NCI-H128 (cell line): ENCODE data around the gene CCDC186.

ENCODE experiments used
- DNase-seq: peaks from one replicate; lab custom pipeline; 2025; ENCODE audit not compliant: unreplicated experiment; lab: John Stamatoyannopoulos, UW

The CCDC186 gene

GRCh38 chr10:114173921-114174694, at the start of gene CCDC186:
Gene CCDC186 (minus strand): TSS chr10:114174203. CDS start chr10:114163268, 10,935 bp downstream.
- peak; percentile 81 for DNase-seq

DNA sequence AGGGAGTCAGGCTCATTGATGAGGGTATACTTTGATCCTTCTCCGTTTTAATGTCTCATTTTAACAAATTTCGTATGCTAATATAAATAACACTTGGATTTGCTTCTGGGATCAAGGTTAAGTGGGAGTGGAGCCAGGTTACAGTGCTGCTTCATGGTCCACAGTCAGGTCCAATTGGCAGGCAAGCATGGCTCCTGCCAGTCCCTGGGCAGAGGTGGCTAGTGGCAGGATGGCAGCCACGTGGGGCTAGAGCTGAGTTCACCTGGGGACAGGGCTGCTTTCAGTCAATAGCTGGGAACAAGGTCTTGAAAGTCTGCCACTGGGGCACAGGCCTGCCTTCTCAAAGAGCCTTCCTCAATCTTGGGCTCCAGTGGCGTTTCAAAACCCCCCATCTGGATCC, 49.1 kb upstream of the CCDC186 start:
- no peak for DNase-seq

- DNase-seq: no peak
These were observed 47.2 kb upstream of the CCDC186 start for GRCh38 chr10:114221235-114221634.

- DNase-seq: no peak
These were observed 46.3 kb upstream of the CCDC186 start for GRCh38 chr10:114220281-114220680.

- no peak for DNase-seq
These were observed 41.0 kb upstream of the CCDC186 start for GRCh38 chr10:114215033-114215432.

DNA sequence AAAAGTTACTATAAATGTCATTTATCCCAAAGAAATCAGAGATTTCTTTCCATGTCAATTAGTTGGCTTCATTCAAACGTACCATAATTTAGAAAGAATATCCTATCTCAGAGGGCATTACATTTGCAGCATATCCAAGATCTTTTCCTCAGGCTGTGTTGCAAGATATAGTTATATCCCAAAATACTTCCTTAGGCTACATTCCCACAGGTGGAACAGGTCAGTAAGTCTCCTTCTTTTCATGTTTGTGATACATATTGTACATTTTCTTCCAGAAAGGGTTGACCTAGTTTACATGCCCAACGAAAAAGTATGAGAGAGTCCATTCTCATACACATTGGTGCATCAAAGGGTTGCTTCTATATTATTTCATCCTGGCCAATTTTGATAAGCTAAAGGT, 38.1 kb upstream of the CCDC186 start:
- no peak for DNase-seq

- no peak for DNase-seq
These were observed 34.3 kb upstream of the CCDC186 start for GRCh38 chr10:114208351-114208750.

DNA sequence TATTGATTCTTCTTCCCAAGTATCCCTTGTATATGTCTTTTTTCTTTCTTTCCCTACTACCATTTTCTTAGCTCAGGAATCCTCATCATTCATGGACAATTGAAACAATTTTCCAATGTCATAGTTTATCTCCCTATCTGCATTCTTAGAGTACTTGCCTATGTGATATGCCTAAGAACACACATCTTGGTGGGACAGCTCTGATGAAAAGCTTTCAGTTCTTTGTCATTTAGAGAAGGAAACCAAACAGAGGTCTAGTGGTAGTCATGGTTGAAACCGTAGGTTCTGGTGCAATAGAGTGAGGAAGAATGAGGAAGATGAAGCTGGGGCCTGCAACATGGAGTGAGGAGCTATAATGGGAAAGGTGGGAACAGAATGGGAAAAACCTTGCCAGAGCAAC, 33.3 kb upstream of the CCDC186 start:
- DNase-seq: no peak

- no peak for DNase-seq
These were observed 32.9 kb upstream of the CCDC186 start for GRCh38 chr10:114206902-114207301.

DNA sequence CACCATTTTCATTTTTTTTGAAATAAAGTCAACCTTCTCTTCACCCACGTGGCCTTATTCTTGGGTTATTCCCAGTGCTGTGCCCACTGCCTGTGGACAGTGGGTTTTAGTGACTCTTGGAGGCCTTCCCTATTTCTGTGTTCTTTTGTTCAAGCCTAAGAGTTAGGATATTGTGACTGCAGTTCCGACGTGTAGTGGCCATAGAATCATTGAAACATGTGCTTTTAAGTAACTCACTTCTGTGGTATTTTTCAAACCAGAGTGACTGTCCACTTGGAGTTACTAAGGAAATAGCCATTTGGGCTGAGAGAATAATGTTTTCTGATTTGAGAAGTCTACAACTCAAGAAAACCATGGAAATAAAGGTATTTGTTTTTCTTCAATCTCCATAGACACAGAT, 28.8 kb upstream of the CCDC186 start:
- DNase-seq: no peak

DNA sequence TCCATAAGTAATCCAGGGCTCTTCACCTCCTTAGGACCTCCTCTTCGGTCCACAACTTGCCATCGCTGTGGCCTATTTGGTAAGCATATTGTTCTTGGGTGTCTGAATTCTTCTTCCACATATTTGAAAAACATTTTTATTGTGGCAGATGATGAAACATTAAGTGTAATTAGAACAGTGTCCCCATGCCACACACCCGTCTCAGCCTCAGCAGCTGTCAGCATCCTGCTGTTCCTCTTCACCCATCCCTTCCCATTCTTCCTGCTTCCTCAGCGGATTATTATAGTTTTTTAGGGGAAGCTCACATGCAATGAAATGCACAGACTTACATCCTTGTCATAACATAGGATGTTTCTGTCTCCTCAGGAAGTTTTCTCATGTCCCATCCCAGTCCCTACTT, 25.2 kb upstream of the CCDC186 start:
- DNase-seq: no peak

DNA sequence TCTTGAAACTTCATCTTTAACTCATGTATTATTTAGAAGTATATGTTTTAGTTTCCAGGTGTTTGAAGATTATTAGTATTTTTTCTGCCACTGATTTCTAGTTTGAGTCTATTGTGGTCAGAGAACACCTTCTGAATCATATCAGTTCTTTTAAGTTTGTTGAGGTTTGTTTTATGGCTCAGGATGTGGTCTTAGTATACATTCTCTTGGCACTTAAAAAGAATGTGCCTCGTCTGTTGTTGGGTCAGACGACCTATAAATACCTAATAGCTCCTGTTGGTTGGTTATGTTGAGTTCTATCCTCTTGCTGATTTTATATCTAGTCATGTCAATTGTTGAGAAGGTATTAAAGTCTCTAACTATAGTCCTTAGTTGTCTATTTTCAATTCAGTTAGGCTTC, 21.1 kb upstream of the CCDC186 start:
- no peak for DNase-seq

DNA sequence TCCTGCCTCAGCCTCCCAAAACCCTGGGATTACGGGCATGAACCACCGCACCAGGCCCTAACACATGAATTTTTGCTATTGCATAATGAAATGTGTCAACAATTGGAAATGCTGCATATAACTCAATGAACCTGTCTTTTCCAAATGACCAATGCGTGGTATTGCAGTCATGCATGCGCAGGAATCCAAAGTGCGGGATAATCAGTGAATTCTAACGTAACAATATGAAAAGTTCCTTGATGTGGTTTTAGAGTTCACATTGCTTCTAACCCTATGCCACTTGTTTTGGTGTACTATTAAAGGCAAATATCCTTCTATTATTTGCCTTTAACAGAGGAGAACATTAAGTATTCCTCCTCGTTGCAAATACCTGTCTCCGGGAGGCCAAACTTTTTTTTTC, 15.7 kb upstream of the CCDC186 start:
- no peak for DNase-seq

- DNase-seq: no peak
These were observed 14.9 kb upstream of the CCDC186 start for GRCh38 chr10:114188900-114189299.

GRCh38 chr10:114188001-114188400, 14.0 kb upstream of the CCDC186 start:
- no peak for DNase-seq

DNA sequence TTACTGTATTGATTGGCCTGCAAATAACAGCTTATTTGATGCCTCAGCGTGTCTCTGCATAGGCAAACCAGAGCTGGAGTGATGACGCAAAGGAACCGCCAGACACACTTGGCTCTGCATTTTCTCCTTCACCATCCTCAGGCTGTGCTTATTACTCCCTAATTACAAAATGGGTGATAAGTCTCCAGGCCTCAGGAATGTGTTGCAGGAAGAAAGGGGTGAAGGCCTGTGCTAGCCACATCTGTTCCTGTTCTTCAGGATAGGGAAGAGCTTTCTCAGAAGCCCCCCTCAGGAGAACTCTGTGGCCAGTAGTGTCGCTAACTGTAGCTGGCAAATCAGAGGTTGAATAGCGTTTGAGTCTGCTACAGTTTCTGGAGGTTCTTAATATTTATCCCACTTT, 10.3 kb upstream of the CCDC186 start:
- no peak for DNase-seq

GRCh38 chr10:114183563-114183962, 9.6 kb upstream of the CCDC186 start:
- no peak for DNase-seq

DNA sequence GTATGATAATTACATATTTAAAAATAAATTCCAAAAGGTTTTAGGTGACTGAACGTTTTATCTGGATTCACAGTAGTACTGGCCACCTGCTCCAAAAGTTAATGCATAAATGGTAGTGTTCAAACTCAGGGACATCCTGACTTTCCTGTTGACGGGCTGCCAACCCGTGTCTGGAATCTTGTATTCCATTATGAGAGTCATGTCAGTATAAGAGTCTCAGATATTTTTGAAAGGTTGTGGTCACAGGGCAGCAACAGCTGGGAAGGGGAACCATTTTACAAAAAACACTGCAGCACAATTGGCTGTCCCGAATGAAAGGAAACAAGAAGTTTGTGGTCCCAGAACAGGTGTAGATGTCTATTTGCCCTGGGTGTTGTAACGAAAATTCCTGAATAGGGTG, 8.0 kb upstream of the CCDC186 start:
- DNase-seq: no peak

DNA sequence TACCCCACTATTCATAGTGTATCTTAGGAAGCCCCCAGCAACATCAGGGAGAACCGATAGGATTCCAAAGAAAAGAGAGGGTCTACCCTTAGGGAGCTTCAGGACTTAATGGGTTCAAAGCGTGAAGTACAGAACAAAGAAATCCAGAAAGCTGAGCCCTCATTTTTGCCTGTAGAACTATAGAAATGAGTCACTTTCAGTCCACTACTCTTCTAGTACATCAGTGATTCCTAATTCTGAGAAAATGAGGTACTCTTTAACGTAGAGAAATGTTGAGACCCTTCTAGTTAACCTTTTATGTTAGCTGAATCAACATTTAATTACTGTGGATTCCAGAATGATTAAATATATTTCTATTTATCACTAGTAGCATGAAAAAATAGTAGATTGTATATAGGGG, 6.9 kb upstream of the CCDC186 start:
- DNase-seq: no peak

DNA sequence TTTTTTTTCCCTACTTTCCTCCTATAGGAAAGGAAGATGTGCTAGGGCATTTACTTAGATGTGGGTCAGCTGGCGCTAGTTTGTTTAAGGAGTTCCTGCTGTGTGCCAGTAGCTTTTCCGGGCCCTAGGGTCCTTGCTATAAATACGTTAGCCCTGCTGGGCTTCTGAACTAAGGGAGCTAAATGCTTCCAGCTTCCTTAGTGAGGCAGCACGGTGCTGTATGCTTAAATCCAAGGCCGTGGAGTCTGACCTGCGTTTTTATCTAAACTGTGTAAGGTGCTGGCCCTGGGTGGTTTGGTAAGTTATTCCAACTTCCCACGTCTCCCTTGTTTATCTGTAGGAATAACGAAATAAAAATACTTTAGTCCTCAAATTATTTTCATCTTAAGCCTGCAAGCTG, 5.7 kb upstream of the CCDC186 start:
- no peak for DNase-seq

DNA sequence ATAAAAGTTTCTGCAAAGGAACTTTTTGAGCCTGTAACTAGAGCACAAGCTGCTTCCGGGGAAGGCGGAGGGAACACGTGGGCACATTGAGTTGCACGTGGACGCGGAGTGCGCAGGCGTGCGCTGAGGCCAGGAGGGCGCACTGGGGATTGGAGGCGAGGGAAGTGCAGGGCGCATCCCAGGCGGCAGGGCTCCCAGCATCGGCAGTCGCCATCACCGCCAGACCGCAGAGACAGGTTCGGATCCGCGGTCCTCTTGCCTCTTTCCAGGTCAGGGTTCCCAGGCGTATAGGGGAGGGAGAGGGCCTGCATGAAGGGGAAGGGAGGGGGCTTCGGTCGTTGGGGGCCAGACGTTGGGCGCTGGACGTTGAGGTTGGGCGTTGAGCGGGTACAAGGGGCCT, 5.1 kb upstream of the CCDC186 start, which contains the start of gene TDRD1:
Gene TDRD1 (plus strand): TSS at position 206 of the 400 bp plus-strand sequence. CDS start 8,479 bp downstream, outside the sequence.
- DNase-seq: no peak

DNA sequence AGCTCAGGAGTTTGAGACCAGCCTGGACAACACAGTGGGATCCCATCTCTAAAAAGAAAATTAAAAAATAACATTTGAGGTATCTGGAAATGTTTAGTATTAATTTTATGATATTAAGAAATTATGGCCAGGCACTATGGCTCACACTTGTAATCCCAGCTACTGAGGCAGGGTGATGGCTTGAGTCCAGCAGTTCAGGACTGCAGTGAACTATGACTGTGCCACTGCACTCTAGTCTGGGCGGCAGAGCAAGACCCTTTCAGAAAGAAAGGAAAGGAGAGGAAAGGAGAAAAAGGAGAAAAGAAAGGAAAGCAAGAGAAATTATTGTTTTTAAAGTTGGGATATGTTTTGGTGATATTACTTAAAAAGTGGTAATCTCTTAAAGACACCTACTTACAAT, 2.5 kb upstream of the CCDC186 start:
- no peak for DNase-seq

GRCh38 chr10:114175667-114176066, 1.7 kb upstream of the CCDC186 start:
- DNase-seq: no peak
